Endothelial cell (in vitro differentiated cells): ENCODE measurements around the gene BTBD7. TPM values are rescaled to one million over a fixed set of nuclear protein-coding genes. Genes with fewer than 3 reads are reported as not detected.

Experiments
- DNase-seq: peaks from one replicate; pipeline ENCODE4 v3.0.0; 2021; ENCODE audit warnings: low spot score
- H3K27ac Mint-ChIP-seq: one replicate; pipeline ENCODE4 v1.8.0; 2021; ENCODE audit warnings: mixed read lengths, inconsistent platforms; ENCODE audit not compliant: unreplicated experiment
- H3K27me3 Mint-ChIP-seq: one replicate; pipeline ENCODE4 v1.8.0; 2021; ENCODE audit warnings: mild to moderate bottlenecking, moderate library complexity, mixed read lengths, inconsistent platforms; ENCODE audit not compliant: unreplicated experiment
- H3K36me3 Mint-ChIP-seq: one replicate; pipeline ENCODE4 v1.8.0; 2021; ENCODE audit warnings: mild to moderate bottlenecking, low read depth, mixed read lengths, inconsistent platforms; ENCODE audit not compliant: unreplicated experiment
- H3K4me1 Mint-ChIP-seq: one replicate; pipeline ENCODE4 v1.8.0; 2021; ENCODE audit warnings: mild to moderate bottlenecking, mixed read lengths, inconsistent platforms; ENCODE audit not compliant: unreplicated experiment
- H3K4me3 Mint-ChIP-seq: one replicate; pipeline ENCODE4 v1.8.0; 2021; ENCODE audit warnings: mild to moderate bottlenecking, mixed read lengths, inconsistent platforms; ENCODE audit not compliant: unreplicated experiment
- H3K9me3 Mint-ChIP-seq: one replicate; pipeline ENCODE4 v1.8.0; 2021; ENCODE audit warnings: mixed read lengths, inconsistent platforms; ENCODE audit not compliant: unreplicated experiment
- CTCF ChIP-seq: fragments of 200-600 bp; sonication (generic); IDR thresholded peaks from one replicate; pipeline ENCODE4 v1.5.0; 2021; ENCODE audit warnings: antibody characterized with exemption; ENCODE audit not compliant: unreplicated experiment
- total RNA-seq: library from RNA; stranded (reverse); fragmentation: NEBNext Ultra II Directional; extraction: Animal tissue kit (Norgen Biotek cat#: 25700); gene quantifications from one replicate; pipeline ENCODE4 v1.2.1, GENCODE V29; 2021; ENCODE audit not compliant: unreplicated experiment

BTBD7 gene
- total RNA-seq, 1 donor from 2014 or later = 71.1 TPM

- no peaks in the 10 kb centered on the region for H3K9me3 Mint-ChIP-seq
- no peaks in the 10 kb centered on the region for H3K27me3 Mint-ChIP-seq
- H3K36me3 Mint-ChIP-seq = no peaks in the 10 kb centered on the region
- no peak overlapping the region for H3K27ac Mint-ChIP-seq
- no peak overlapping the region for H3K4me3 Mint-ChIP-seq
- no peak for DNase-seq
- H3K4me1 Mint-ChIP-seq = peaks cover 7% of the 10 kb centered on the region
- no peak for TF ChIP-seq CTCF
Observed at GRCh38 chr14:93308686-93309345, 24.0 kb downstream of the BTBD7 start.

GRCh38 chr14:93306812-93307211, 26.0 kb downstream of the BTBD7 start:
- no peak overlapping the region for H3K4me3 Mint-ChIP-seq
- no peak for DNase-seq
- TF ChIP-seq CTCF = no peak
- H3K27me3 Mint-ChIP-seq = peaks cover 2% of the 10 kb centered on the region
- no peaks in the 10 kb centered on the region for H3K36me3 Mint-ChIP-seq
- peaks cover 11% of the 10 kb centered on the region for H3K4me1 Mint-ChIP-seq
- no peak overlapping the region for H3K27ac Mint-ChIP-seq
- no peaks in the 10 kb centered on the region for H3K9me3 Mint-ChIP-seq

- Mint-ChIP-seq H3K27ac (no peak overlapping the region), H3K36me3 (no peaks in the 10 kb centered on the region), H3K4me3 (no peak overlapping the region), H3K4me1 (peaks cover 11% of the 10 kb centered on the region), H3K27me3 (peaks cover 2% of the 10 kb centered on the region), H3K9me3 (no peaks in the 10 kb centered on the region)
- no peak for TF ChIP-seq CTCF
- DNase-seq = no peak
Observed at GRCh38 chr14:93305725-93306418, 27.0 kb downstream of the BTBD7 start.

GRCh38 chr14:93304771-93305170, 28.1 kb downstream of the BTBD7 start:
- Mint-ChIP-seq H3K27ac (no peak overlapping the region), H3K4me1 (peaks cover 14% of the 10 kb centered on the region), H3K4me3 (no peak overlapping the region), H3K27me3 (peaks cover 2% of the 10 kb centered on the region), H3K36me3 (peaks cover 4% of the 10 kb centered on the region), H3K9me3 (no peaks in the 10 kb centered on the region)
- no peak for TF ChIP-seq CTCF
- DNase-seq = no peak

GRCh38 chr14:93303659-93304058, 29.2 kb downstream of the BTBD7 start:
- Mint-ChIP-seq H3K9me3 (no peaks in the 10 kb centered on the region), H3K36me3 (peaks cover 5% of the 10 kb centered on the region), H3K4me3 (no peak overlapping the region), H3K4me1 (peaks cover 23% of the 10 kb centered on the region), H3K27me3 (peaks cover 2% of the 10 kb centered on the region), H3K27ac (peak overlapping the region; percentile 42)
- TF ChIP-seq CTCF = no peak
- DNase-seq = no peak
